GM21528 (cell line): Measurements from ENCODE around the gene VGF.
"Not testable (repeated sequence)": the region's sequence is repeated elsewhere in the genome, so short reads cannot be mapped to it uniquely, and the experiment has no call there.

ENCODE experiments used
- ATAC-seq: cut with Tn5 transposase; IDR thresholded peaks from one replicate; pipeline ENCODE4 v1.9.1; 2021; ENCODE audit warnings: mild to moderate bottlenecking, moderate library complexity; ENCODE audit not compliant: unreplicated experiment, low FRiP score

Gene VGF

DNA sequence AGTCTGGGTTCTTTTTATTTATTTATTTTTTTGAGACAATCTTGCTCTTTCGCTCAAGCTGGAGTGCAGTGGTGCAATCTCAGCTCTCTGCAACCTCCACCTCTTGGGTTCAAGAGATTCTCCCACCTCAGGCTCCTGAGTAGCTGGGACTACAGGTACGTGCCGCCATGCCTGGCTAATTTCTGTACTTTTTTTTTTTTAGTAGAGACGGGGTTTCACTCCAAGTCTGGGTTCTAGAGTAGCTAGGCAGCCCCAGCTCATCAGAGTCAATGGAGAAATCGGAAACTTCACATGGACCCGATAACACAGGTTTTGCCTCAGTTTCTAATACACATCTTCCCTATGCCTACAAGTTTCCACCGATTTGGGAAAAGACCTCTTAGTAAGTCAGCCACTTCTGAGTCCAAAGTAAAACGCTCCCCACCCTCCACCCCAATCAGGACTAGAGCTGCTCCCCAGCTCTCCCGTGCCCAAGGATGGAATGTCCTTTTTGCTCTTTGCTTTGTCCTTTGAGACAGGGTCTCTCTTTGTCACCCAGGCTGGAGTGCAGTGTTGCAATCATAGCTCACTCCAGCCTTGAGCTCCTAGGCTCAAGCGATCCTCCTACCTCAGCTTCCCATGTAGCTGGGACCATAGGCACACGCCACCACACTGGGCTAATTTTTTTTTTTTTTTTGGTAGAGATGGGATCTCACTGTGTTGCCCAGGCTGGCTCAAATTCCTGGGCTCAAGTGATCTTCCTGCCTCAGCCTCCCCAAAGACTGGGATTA is 42.3 kb downstream of the VGF start:
- ATAC-seq: no peak

DNA sequence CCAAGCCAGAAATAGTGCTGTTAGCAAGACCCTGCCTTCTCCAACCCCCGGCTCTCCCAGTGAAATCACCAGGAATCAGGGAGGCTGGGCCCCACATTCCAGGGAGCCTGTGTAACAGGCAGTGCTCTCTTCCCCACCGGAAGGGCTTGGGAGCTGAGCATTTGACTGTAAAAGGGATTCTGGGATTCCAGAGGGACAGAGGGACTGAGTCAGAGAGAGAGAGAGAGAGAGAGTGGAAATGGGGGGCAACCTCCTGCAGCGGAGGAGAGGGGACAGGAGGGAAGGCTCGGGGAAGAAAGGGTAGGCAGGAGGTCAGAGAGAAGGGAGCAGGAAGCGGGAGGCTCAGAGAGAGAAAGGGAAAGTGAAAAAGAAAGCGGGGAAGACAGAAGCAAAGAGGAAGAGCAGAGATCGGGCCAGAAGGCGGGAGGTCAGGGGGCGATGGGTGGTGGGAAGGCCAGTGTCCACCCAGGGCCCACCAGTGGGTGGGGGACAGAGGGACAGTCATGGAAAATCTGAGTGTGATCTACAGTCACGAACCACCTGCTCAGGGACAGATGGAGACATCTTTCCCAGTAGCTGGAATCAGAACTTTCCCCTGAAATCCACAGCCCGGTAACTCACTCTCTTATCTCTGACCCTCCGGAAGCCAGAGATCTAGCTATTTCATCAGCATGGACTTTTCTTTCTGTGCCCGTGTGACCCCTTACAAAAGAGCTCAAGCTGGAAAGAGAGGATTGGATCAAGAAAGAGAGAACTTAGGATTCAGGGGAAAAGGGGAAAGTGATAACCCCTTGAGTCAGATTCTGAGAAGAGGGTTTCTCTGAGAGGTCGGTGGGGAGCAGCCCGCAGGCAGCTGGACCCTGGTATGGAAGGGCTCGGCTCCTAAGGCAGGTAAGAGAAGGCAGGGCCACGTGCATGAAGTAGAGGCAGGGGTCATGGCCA is 43.1 kb downstream of the VGF start:
- no peak for ATAC-seq

DNA sequence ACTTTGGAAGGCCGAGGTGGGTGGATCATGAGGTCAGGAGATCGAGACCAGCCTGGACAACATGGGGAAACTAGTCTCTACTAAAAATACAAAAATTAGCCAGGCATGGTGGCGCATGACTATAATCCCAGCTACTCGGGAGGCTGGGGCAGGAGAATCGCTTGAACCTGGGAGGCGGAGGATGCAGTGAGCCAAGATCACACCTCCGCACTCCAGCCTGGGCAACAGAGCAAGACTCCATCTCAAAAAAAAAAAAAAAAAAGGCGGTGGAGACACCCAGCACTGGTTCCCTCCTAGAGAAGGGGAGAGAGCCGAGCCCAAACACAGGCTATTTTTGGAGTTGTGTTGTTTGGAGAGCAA is 43.8 kb downstream of the VGF start:
- not testable (repeated sequence) for ATAC-seq

DNA sequence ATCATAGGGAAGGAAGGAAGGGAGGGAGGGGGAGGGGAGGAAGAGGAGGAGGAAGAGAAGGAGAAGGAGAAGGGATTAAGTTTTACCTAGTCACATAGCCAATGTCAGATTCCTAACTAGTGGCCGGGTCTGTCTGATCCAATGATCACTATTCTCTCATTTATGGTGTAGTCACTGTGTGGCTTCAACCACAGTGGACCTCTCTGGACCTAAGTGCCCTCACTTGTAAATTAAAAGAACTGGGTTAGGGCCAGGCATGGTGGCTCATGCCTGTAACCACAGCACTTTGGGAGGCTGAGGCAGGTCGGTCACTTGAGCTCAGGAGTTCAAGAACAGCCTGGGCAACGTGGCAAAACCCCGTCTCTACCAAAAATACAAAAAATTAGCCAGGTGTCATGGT is 45.1 kb downstream of the VGF start:
- ATAC-seq: no peak

DNA sequence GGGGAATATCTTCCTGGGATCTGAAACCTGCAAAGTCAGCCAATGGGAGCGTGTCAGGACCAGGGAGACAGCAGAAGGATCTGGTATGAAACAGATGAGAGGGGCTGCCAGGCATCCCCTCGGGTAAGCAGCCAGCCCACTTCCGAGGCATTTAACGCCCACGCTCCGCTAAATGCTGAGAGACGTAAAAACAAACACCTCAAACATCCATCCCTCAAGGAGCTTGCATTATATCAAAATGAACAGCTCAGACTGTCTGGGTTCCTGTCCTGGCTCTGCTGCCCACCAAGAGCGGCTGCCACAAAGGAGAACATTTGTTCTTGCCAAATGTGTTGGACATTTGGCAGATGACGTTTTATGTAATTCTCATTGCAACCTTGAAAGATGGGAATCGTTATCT is 45.5 kb downstream of the VGF start:
- no peak for ATAC-seq

DNA sequence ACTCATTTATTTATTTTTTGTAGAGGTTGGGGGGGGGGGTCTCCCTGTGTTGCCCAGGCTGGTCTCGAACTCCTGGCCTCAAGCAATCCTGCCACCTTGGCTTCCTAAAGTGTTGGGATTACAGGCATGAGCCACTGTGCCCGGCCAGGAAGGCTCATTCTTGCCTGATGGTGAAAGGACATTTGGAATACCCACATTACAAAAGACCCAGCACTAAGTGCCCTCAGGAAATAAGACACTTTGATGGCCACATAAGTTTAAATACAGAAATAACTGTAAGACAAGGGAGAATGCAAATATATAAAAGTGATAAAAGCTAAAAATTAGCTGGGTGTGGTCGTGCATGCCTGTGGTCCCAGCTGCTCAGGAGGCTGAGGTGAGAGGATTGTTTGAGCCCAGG is 46.5 kb downstream of the VGF start:
- no peak for ATAC-seq

DNA sequence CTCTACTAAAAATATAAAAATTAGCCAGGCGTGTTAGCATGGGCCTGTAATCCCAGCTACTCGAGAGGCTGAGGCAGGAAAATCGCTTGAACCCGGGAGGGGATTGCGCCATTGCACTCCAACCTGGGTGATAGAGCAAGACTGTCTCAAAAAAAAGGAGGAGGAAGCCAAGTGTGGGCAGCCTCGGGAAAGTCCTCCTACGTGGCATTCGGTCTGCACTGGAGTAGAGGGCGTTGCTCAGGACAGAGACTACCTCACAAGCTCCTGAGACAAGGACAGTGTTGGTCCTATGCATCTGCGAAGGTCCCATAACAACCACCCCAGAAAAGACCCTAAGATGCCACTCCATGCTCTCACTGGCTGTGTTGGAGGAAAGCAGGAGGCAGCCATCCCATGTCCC is 48.5 kb downstream of the VGF start:
- ATAC-seq: no peak

DNA sequence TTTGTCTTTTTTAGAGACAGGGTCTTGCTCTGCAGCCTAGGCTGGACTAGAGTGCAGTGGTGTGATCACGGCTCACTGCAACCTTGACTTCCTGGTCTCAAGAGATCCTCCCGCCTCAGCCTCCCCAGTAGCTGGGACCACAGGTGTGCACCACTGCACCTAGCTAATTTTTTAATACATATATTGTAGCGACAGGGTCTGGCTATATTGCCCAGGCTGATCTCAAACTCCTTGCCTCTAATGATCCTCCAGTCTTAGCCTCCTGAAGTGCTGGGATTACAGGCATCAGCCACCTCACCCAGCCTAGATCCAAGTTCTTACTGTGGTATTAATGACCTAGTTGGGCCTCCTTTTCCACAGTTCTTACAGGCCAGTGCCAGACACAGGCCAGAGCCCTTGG is 50.2 kb downstream of the VGF start:
- ATAC-seq: no peak

DNA sequence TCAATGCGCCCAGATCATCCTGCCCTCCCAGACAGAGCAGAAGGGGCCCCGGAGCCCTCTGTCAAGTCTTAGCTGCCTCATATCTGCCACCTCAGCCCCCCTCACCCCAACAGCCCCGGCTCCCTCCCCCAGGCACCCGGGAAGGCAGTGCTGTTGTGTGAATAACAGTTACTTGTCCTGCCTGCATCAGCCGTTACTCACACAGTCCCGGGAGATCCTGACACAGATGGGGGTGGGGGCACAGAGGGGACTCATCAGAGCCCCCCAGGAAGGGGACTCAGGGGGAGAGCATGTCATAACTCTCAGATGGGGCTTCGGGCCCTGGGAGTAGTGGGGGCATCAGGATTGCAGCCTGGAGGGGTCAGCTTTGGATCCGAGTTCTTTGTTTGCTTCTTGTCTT is 50.9 kb downstream of the VGF start:
- ATAC-seq: no peak

DNA sequence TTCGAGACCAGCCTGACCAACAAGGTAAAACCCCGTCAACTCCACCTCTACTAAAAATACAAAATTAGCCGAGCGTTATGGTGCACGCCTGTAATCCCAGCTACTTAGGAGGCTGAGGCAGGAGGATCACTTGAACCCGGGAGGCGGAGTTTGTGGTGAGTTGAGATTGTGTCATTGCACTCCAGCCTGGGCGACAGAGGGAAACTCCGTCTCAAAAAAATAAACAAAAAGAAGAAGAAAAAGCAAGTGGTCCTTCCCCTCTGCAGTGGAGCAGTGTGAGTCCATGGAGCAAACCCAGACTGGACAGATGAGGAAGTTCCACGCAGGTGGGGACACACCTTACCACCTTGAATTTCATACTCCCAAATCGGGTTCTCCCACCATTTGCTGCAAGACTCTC is 51.5 kb downstream of the VGF start:
- ATAC-seq: no peak

DNA sequence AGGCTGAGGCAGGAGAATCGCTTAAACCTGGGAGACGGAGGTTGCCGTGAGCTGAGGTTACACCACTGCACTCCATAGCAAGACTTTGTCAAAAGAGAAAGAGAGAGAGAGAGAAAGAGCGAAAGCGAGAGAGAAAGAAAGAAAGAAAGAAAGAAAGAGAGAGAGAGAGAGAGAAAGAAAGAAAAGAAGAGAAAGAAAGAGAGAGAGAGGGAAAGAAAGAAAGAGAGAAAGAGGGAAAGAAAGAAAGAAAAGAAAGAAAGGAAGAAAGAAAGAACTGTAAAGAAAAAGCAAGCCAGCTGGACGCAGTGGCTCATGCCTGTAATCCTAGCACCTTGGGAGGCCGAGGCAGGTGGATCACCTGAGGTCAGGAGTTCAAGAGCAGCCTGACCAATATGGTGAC is 52.2 kb downstream of the VGF start:
- ATAC-seq: not testable (repeated sequence)
